H9 (cell line): Measurements from ENCODE around the gene NT5DC4. TPM values are rescaled to one million over a fixed set of nuclear protein-coding genes. Genes with fewer than 3 reads are reported as not detected.

Experiments used
- DNase-seq: peaks from one replicate; pipeline ENCODE4 v3.0.0-alpha.2; 2017
- H2AFZ ChIP-seq: one replicate; pipeline ENCODE4 v1.6.1; 2013; ENCODE audit warnings: mild to moderate bottlenecking, low read length, control low read depth, moderate library complexity
- H2AK5ac ChIP-seq: 2 replicates; pipeline ENCODE4 v1.6.1; 2013; ENCODE audit warnings: low read length, control low read depth, mixed read lengths; ENCODE audit not compliant: insufficient read length
- H2BK120ac ChIP-seq: one replicate; pipeline ENCODE4 v1.6.1; 2013; ENCODE audit warnings: low read depth, mild to moderate bottlenecking, low read length, control low read depth, inconsistent platforms; ENCODE audit not compliant: poor library complexity, severe bottlenecking
- H2BK12ac ChIP-seq: 2 replicates; pipeline ENCODE4 v1.6.1; 2013; ENCODE audit warnings: low read length, control low read depth, mixed read lengths, low read depth; ENCODE audit not compliant: insufficient read length
- H2BK15ac ChIP-seq: 2 replicates; pipeline ENCODE4 v1.6.1; 2013; ENCODE audit warnings: low read depth, low read length, control low read depth
- H2BK20ac ChIP-seq: one replicate; pipeline ENCODE4 v1.6.1; 2013; ENCODE audit warnings: low read depth, mild to moderate bottlenecking, low read length, control low read depth, inconsistent platforms; ENCODE audit not compliant: poor library complexity, severe bottlenecking
- H2BK5ac ChIP-seq: 2 replicates; pipeline ENCODE4 v1.6.1; 2013; ENCODE audit warnings: low read length, control low read depth, mixed read lengths; ENCODE audit not compliant: insufficient read length
- H3K14ac ChIP-seq: 2 replicates; pipeline ENCODE4 v1.6.1; 2013; ENCODE audit warnings: low read length, control low read depth; ENCODE audit not compliant: insufficient read depth
- H3K18ac ChIP-seq: 2 replicates; pipeline ENCODE4 v1.6.1; 2013; ENCODE audit warnings: low read depth, mild to moderate bottlenecking, mixed read lengths, low read length, control low read depth; ENCODE audit not compliant: insufficient read length
- H3K23ac ChIP-seq: 2 replicates; pipeline ENCODE4 v1.6.1; 2013; ENCODE audit warnings: low read length, control low read depth, mixed read lengths, low read depth; ENCODE audit not compliant: insufficient read length
- H3K23me2 ChIP-seq: 2 replicates; pipeline ENCODE4 v1.6.1; 2013; ENCODE audit warnings: low read depth, mild to moderate bottlenecking, mixed read lengths, low read length, control low read depth; ENCODE audit not compliant: insufficient read length, poor library complexity, severe bottlenecking
- H3K27ac ChIP-seq: 2 replicates; pipeline ENCODE4 v1.5.1; 2013; ENCODE audit warnings: low read length, control low read depth, mixed read lengths, low read depth; ENCODE audit not compliant: insufficient read length
- H3K27me3 ChIP-seq: 2 replicates; pipeline ENCODE4 v1.6.1; 2013; ENCODE audit warnings: low read length, control low read depth, inconsistent platforms; ENCODE audit not compliant: insufficient read depth
- H3K4ac ChIP-seq: 2 replicates; pipeline ENCODE4 v1.6.1; 2013; ENCODE audit warnings: low read depth, mild to moderate bottlenecking, control low read depth, inconsistent platforms, low read length, moderate library complexity
- H3K4me1 ChIP-seq: 2 replicates; pipeline ENCODE4 v1.6.1; 2013; ENCODE audit warnings: low read length, control low read depth, inconsistent platforms; ENCODE audit not compliant: insufficient read depth
- H3K4me2 ChIP-seq: 2 replicates; pipeline ENCODE4 v1.6.1; 2013; ENCODE audit warnings: low read length, control low read depth, mixed read lengths; ENCODE audit not compliant: insufficient read length, insufficient read depth
- H3K56ac ChIP-seq: 2 replicates; pipeline ENCODE4 v1.6.1; 2013; ENCODE audit warnings: low read depth, mild to moderate bottlenecking, mixed read lengths, low read length, control low read depth; ENCODE audit not compliant: insufficient read length
- H3K79me1 ChIP-seq: 2 replicates; pipeline ENCODE4 v1.6.1; 2013; ENCODE audit warnings: low read depth, mild to moderate bottlenecking, moderate library complexity, low read length, control low read depth, inconsistent platforms; ENCODE audit not compliant: insufficient read depth, poor library complexity, severe bottlenecking
- H3K79me2 ChIP-seq: 2 replicates; pipeline ENCODE4 v1.6.1; 2013; ENCODE audit warnings: low read length, control low read depth, inconsistent platforms; ENCODE audit not compliant: insufficient read depth
- H3K9ac ChIP-seq: 2 replicates; pipeline ENCODE4 v1.6.1; 2013; ENCODE audit warnings: low read length, control low read depth, mixed read lengths; ENCODE audit not compliant: insufficient read length; ENCODE audit errors: extremely low read depth
- H3K9me3 ChIP-seq: one replicate; pipeline ENCODE4 v1.6.1; 2013; ENCODE audit warnings: low read depth, low read length, inconsistent platforms; ENCODE audit not compliant: control insufficient read depth
- H3T11ph ChIP-seq: one replicate; pipeline ENCODE4 v1.6.1; 2013; ENCODE audit warnings: mild to moderate bottlenecking, low read length, control low read depth, inconsistent platforms
- H4K20me1 ChIP-seq: one replicate; pipeline ENCODE4 v1.6.1; 2013; ENCODE audit not compliant: control insufficient read depth, insufficient read length, insufficient read depth
- H4K5ac ChIP-seq: 2 replicates; pipeline ENCODE4 v1.6.1; 2013; ENCODE audit warnings: low read depth, mild to moderate bottlenecking, mixed read lengths, low read length, control low read depth; ENCODE audit not compliant: insufficient read length
- H4K8ac ChIP-seq: replicated peaks from 2 replicates; pipeline ENCODE4 v1.6.1; 2013; ENCODE audit warnings: low read length, control low read depth, mixed read lengths, low read depth; ENCODE audit not compliant: insufficient read length
- H4K91ac ChIP-seq: 2 replicates; pipeline ENCODE4 v1.6.1; 2013; ENCODE audit warnings: low read depth, mild to moderate bottlenecking, moderate library complexity, mixed read lengths, low read length, control low read depth; ENCODE audit not compliant: insufficient read length
- H3K27ac Mint-ChIP-seq, 3 experiments: 2 replicates in 2 of 3; 3 replicates in 1 of 3; pipeline ENCODE4 v1.8.0; 2020 to 2021; ENCODE audit warnings: mixed read lengths in 3 of 3, mild to moderate bottlenecking in 1 of 3, moderate library complexity in 1 of 3
- H3K27me3 Mint-ChIP-seq: 2 replicates; pipeline ENCODE4 v1.8.0; 2021; ENCODE audit warnings: low read depth, mild to moderate bottlenecking, moderate library complexity, mixed read lengths
- H3K36me3 Mint-ChIP-seq, 3 experiments: 2 replicates in 2 of 3; 3 replicates in 1 of 3; pipeline ENCODE4 v1.8.0; 2020 to 2021; ENCODE audit warnings: low read depth in 3 of 3, mixed read lengths in 3 of 3; ENCODE audit not compliant: insufficient read depth in 1 of 3
- H3K4me1 Mint-ChIP-seq, 2 experiments: 2 replicates each; pipeline ENCODE4 v1.8.0; 2020; ENCODE audit warnings: mixed read lengths in 2 of 2
- H3K4me3 Mint-ChIP-seq, 2 experiments: 2 replicates in 1 of 2; 3 replicates in 1 of 2; pipeline ENCODE4 v1.8.0; 2020 to 2021; ENCODE audit warnings: mild to moderate bottlenecking in 2 of 2, mixed read lengths in 2 of 2, moderate library complexity in 1 of 2
- H3K9me3 Mint-ChIP-seq, 2 experiments: 2 replicates in 1 of 2; 3 replicates in 1 of 2; pipeline ENCODE4 v1.8.0; 2020; ENCODE audit warnings: mild to moderate bottlenecking in 2 of 2, mixed read lengths in 2 of 2, moderate library complexity in 1 of 2
- CTCF ChIP-seq: fragments of 200-600 bp; sonication (generic); conservative IDR thresholded peaks from 3 replicates; pipeline ENCODE4 v1.8.0; 2021; ENCODE audit warnings: antibody characterized with exemption, mild to moderate bottlenecking
- WGBS: extraction: QIAGEN DNeasy Blood & Tissue Kit; methylation state at CpG from one replicate; pipeline ENCODE4 v1.1.7; 2013; ENCODE audit warnings: missing lambda C conversion rate, low lambda C conversion rate, mixed read lengths; ENCODE audit not compliant: insufficient read length; ENCODE audit errors: extremely low coverage; 5-methylcytosine and 5-hydroxymethylcytosine counted together
- total RNA-seq: library from RNA; stranded (reverse); gene quantifications from 2 replicates; pipeline ENCODE4 v1.2.1, GENCODE V29; 2021

The NT5DC4 gene
- total RNA-seq, 1 experiment from 2014 or later, result not detected

GRCh38 chr2:112682101-112682500, 38.7 kb upstream of the NT5DC4 start:
- H3K27me3 ChIP-seq, result no peaks in the 10 kb centered on the region
- H4K5ac ChIP-seq, result no peak overlapping the region
- H4K8ac ChIP-seq, result no peak overlapping the region
- H3K9me3 Mint-ChIP-seq, result no peaks in the 10 kb centered on the region
- no peaks in the 10 kb centered on the region for H3K4me1 ChIP-seq
- no peak overlapping the region for H3K27ac ChIP-seq
- no peak overlapping the region for H3K18ac ChIP-seq
- H3K27ac Mint-ChIP-seq, result no peak overlapping the region
- H2BK12ac ChIP-seq, result no peak overlapping the region
- H3K79me2 ChIP-seq, result no peaks in the 10 kb centered on the region
- WGBS, result no CpG with 5 or more reads among the region's 7 CpGs
- no peaks in the 10 kb centered on the region for H3K23me2 ChIP-seq
- no peak overlapping the region for H2BK20ac ChIP-seq
- H3K4me2 ChIP-seq, result no peak overlapping the region
- no peak overlapping the region for H2AFZ ChIP-seq
- no peak overlapping the region for H3K4me3 Mint-ChIP-seq
- H3T11ph ChIP-seq, result no peak overlapping the region
- no peak overlapping the region for H3K56ac ChIP-seq
- no peaks in the 10 kb centered on the region for H3K9me3 ChIP-seq
- no peak for DNase-seq
- no peak overlapping the region for H2BK15ac ChIP-seq
- no peak overlapping the region for H3K14ac ChIP-seq
- H4K20me1 ChIP-seq, result no peaks in the 10 kb centered on the region
- no peak overlapping the region for H4K91ac ChIP-seq
- no peaks in the 10 kb centered on the region for H3K79me1 ChIP-seq
- no peak for TF ChIP-seq CTCF
- H2AK5ac ChIP-seq, result no peak overlapping the region
- H3K23ac ChIP-seq, result no peak overlapping the region
- H3K9ac ChIP-seq, result no peak overlapping the region
- no peak overlapping the region for H2BK120ac ChIP-seq
- no peak overlapping the region for H2BK5ac ChIP-seq
- no peaks in the 10 kb centered on the region for H3K36me3 Mint-ChIP-seq
- H3K4ac ChIP-seq, result no peak overlapping the region
- H3K27me3 Mint-ChIP-seq, result peaks cover 1% of the 10 kb centered on the region; the same call in 1 of the 2 replicates
- H3K4me1 Mint-ChIP-seq, result peaks cover 0 to 8% of the 10 kb centered on the region in 2 experiments; a peak in 2 of 4 replicates
